GM23248 (cell line): ENCODE measurements around the gene IL24.

Experiments used
- EZH2 ChIP-seq: fragments of 200-600 bp; sonication (generic); IDR thresholded peaks from 2 replicates; pipeline ENCODE4 v1.6.1; 2018; ENCODE audit warnings: antibody characterized with exemption, mild to moderate bottlenecking; ENCODE audit not compliant: insufficient read depth, poor library complexity, severe bottlenecking
- EZH2phosphoT487 ChIP-seq: fragments of 200-600 bp; sonication (generic); IDR thresholded peaks from 2 replicates; pipeline ENCODE4 v1.6.1; 2018; ENCODE audit warnings: antibody characterized with exemption, moderate library complexity, mild to moderate bottlenecking, low read depth; ENCODE audit not compliant: insufficient read depth

GRCh38 chr1:206933333-206933945 lies 36.2 kb downstream of the IL24 start:
- TF ChIP-seq EZH2: no peak
- no peak for TF ChIP-seq EZH2phosphoT487
